Right cardiac atrium (tissue), 5 donors: ENCODE data around the gene ISM1. TPM values are rescaled to one million over a fixed set of nuclear protein-coding genes. Genes with fewer than 3 reads are reported as not detected.

ENCODE experiments used
- ATAC-seq, 2 donors: fragments of 200-7000 bp; cut with Tn5 transposase; one replicate each; pipeline versions ENCODE4 v1.8.0 to v1.9.1; 2020; ENCODE audit warnings: moderate library complexity in 2 of 2, mild to moderate bottlenecking in 1 of 2
- DNase-seq, 3 donors: peaks; one replicate each; pipeline ENCODE4 v3.0.0-alpha.2; 2020
- H3K27ac ChIP-seq: one replicate; pipeline ENCODE4 v1.5.1; 2013; ENCODE audit warnings: mild to moderate bottlenecking, low read length, control low read depth, moderate library complexity
- H3K27me3 ChIP-seq: one replicate; pipeline ENCODE4 v1.6.1; 2013; ENCODE audit not compliant: control insufficient read depth, insufficient read depth
- H3K4me1 ChIP-seq: one replicate; pipeline ENCODE4 v1.6.1; 2013; ENCODE audit warnings: low read length; ENCODE audit not compliant: control insufficient read depth, insufficient read depth
- H3K4me3 ChIP-seq: one replicate; pipeline ENCODE4 v1.5.1; 2013; ENCODE audit warnings: low read length, control low read depth
- H3K9me3 ChIP-seq: one replicate; pipeline ENCODE4 v1.6.1; 2013; ENCODE audit warnings: low read length; ENCODE audit not compliant: control insufficient read depth
- WGBS: extraction: QIAGEN DNeasy Blood & Tissue Kit; methylation state at CpG from one replicate; pipeline ENCODE4 v1.1.7; 2013; 5-methylcytosine and 5-hydroxymethylcytosine counted together
- intact Hi-C, 4 donors: fragments of 100-400 bp; cut with DNase I; formaldehyde crosslinking; loops; one replicate each; pipeline versions ENCODE4 v1.11.0 to v1.14.0; 2022 to 2023
- polyA plus RNA-seq: library from polyadenylated mRNA; stranded (reverse); fragments of 200-250 nt; gene quantifications from one replicate; pipeline ENCODE4 v1.2.3, GENCODE V29; 2013
- total RNA-seq, 4 donors: library from RNA; stranded (reverse); fragmentation: NEBNext Ultra II Directional; extraction: Animal tissue kit (Norgen Biotek cat#: 25700); gene quantifications; one replicate each; pipeline ENCODE4 v1.2.1, GENCODE V29; 2021
- donor health status: healthy with polysubstance abuse.
- donor health status: DM: no; HTN: yes; CAD: no.
- donor health status: DM: no; HTN: no; CAD: no.
- donor health status: DM: no; HTN: yes; CAD: no; lungs with severe emphysema.
- donor health status: DM: yes; HTN: yes; CAD: no.

ISM1 gene
- total and polyA plus RNA-seq, 5 donors = 0.23 to 3.4 (median 1.0) TPM

DNA sequence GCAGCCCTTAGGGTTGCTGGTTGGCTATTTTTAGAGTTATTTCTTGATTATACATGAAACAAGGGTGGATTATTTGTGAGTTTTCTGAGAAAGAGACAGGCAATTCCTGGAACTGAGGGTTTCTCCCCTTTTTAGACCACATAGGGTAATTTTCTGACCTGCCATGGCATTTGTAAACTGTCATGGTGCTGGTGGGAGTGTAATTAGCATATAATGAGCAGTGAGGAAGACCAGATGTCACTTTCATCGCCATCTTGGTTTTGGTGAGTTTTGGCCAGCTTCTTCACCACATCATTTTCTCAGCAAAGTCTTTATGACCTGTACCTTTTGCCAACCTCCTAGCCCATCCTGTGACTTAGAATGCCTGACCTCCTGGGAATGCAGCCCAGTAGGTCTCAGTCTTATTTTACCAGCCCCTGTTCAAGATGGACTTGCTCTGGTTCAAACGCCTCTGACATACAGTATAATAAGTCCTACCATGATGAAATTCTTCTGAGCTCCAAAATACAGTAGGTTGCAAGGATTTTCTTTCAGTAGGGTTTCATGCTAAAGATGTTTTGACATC lies 117.1 kb downstream of the ISM1 start:
- no peaks in the 10 kb centered on the region for H3K4me1 ChIP-seq
- ATAC-seq (no peak), DNase-seq (no peak)
- H3K27me3 ChIP-seq = no peaks in the 10 kb centered on the region
- no peak overlapping the region for H3K4me3 ChIP-seq
- no peak overlapping the region for H3K27ac ChIP-seq
- H3K9me3 ChIP-seq = no peaks in the 10 kb centered on the region
- intact Hi-C loops = no loop called here
- 94% methylated on average over 2 of the region's 2 CpGs for WGBS

DNA sequence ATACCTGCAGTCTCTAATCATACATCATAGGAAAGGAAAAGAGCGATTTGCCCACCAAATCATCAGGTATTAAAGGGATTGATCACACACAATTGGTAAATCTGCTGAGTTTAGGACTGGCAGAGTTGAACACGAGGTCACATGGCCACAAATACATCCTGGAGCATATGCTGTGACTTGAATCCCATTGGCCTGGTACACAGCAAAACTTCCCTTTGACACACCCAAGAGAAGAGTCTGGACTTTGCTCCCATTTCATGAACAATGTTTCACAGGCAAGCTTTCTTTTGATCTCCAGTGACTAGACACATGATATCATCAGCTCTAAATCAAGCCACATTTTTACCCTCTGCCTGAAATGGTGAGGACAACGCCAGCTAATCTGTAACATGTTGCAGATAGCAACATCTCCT lies 117.9 kb downstream of the ISM1 start:
- Histone ChIP-seq H3K4me3 (no peak overlapping the region), H3K27ac (no peak overlapping the region), H3K27me3 (no peaks in the 10 kb centered on the region), H3K4me1 (no peaks in the 10 kb centered on the region), H3K9me3 (no peaks in the 10 kb centered on the region)
- 75% methylated on average over 3 of the region's 3 CpGs for WGBS
- ATAC-seq (no peak), DNase-seq (no peak)
- intact Hi-C loops = no loop called here

DNA sequence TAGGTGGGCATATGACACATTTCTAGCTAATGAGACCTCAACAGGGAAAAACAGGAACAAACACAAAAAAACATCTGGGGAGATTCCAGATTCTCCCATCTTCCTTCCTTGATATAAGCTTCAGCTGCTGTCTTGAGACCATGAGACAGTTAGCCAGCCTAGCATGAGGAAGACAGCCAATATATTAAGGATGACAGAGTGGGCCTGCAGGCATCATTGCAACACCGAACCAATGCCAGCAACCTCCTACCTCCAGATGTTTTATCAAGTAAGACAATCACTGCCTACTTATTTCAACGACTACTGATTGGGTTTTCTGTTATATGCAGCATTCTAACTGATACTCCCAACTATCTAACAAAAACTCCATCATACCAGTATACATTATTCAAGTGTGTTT lies 119.0 kb downstream of the ISM1 start:
- no peak overlapping the region for H3K27ac ChIP-seq
- ATAC-seq (no peak), DNase-seq (no peak)
- H3K4me1 ChIP-seq = no peaks in the 10 kb centered on the region
- H3K4me3 ChIP-seq = no peak overlapping the region
- H3K9me3 ChIP-seq = no peaks in the 10 kb centered on the region
- H3K27me3 ChIP-seq = no peaks in the 10 kb centered on the region
- intact Hi-C loops = no loop called here
- WGBS = 45% methylated on average over 2 of the region's 2 CpGs

DNA sequence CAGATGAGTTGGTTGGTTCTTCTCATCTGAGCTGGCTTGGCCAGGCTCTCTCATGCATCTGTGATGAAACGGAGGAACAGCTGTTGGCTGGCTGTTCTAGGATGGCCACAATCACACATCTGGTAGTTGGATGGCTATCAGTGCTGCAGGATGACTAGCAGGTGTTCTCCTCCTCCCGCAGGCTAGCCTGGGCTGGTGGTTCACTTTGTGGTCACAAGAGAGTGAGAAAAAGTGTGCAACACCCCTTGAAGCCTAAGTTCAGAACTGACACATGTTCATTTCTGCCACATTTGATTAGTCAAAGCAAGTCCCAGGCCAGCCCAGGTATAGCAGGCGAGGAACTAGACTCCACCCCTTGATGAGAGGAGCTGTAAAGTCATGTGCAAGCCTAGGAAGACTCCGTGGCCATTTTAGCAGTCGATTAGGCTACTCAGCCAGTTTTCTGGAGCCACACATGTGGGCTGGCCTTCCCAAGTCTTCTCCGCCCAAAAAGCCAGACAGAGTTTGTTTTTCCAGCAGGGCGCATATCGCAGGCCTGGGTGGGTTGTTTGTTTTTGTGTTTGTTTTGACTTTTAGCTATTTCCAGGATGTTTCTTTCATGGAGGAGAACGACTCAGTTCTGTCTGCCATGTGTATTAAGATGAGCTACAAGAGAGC lies 120.8 kb downstream of the ISM1 start:
- no peak overlapping the region for H3K4me3 ChIP-seq
- intact Hi-C loops = no loop called here
- 85% methylated on average over 9 of the region's 9 CpGs for WGBS
- no peak for DNase-seq
- H3K27ac ChIP-seq = no peak overlapping the region
- H3K27me3 ChIP-seq = no peaks in the 10 kb centered on the region
- no peak for ATAC-seq
- H3K4me1 ChIP-seq = no peaks in the 10 kb centered on the region
- H3K9me3 ChIP-seq = no peaks in the 10 kb centered on the region

DNA sequence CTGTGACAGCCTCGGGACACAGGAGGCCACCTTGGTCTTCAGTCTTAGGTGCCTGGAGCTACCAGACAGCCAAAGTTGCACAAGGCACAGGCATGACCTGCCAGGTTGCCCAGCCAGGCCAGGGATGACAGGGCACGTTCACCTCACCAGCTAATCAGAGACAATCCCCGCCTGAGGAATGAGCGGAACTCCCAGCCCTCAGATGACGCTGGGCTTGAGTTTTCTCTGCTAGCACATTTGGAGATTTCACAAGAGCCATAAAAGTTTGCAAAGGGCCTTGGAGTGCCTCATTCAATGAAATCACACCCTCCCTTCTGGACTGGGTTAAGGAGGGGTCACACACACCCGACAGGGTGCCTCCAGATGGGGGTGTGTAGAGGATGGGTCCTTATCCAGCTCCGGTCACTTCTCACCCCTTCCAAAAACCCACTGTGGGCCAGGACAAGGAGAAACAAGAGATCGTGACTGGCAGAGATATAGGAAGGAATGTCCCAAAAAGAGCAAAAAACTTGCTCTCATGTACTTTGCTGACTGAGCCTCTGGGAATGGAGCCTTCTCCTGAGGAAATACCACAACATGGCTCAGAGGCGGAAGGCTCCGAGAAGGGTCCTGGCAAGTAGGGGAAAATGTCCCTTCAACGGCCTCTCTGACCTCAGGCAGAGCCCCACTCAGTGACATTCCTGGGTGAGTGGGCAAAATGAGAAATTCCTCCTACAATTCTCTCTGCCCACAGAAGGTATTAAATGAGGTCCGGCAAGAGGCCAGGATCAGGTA lies 121.6 kb downstream of the ISM1 start:
- no peak for DNase-seq
- WGBS = 82% methylated on average over 12 of the region's 12 CpGs
- Histone ChIP-seq H3K9me3 (no peaks in the 10 kb centered on the region), H3K27ac (no peak overlapping the region), H3K4me1 (no peaks in the 10 kb centered on the region), H3K4me3 (no peak overlapping the region), H3K27me3 (no peaks in the 10 kb centered on the region)
- intact Hi-C loops = no loop called here
- no peak for ATAC-seq

DNA sequence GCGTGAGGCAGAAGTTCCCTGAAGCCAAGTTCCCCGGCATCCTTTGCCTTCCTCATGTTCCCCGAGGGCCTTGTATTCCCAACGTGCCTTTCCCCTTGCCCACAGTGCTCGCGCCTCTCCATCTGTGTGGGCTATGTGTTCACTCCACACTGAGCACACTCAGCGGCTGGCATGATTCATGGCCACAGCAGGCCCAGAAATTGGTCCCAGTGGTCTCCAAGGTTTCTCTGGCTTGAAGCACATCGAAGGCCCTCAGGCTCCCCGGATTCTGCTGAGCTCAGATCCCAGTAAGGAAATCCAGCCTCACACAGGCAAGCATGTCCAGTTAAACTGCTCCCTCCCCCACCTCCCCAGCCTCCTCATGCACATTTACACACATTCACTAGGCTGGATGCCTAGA lies 123.6 kb downstream of the ISM1 start:
- WGBS = 80% methylated on average over 9 of the region's 9 CpGs
- no peaks in the 10 kb centered on the region for H3K4me1 ChIP-seq
- no peaks in the 10 kb centered on the region for H3K27me3 ChIP-seq
- no peak overlapping the region for H3K4me3 ChIP-seq
- intact Hi-C loops = no loop called here
- no peak overlapping the region for H3K27ac ChIP-seq
- ATAC-seq (no peak), DNase-seq (no peak)
- no peaks in the 10 kb centered on the region for H3K9me3 ChIP-seq

DNA sequence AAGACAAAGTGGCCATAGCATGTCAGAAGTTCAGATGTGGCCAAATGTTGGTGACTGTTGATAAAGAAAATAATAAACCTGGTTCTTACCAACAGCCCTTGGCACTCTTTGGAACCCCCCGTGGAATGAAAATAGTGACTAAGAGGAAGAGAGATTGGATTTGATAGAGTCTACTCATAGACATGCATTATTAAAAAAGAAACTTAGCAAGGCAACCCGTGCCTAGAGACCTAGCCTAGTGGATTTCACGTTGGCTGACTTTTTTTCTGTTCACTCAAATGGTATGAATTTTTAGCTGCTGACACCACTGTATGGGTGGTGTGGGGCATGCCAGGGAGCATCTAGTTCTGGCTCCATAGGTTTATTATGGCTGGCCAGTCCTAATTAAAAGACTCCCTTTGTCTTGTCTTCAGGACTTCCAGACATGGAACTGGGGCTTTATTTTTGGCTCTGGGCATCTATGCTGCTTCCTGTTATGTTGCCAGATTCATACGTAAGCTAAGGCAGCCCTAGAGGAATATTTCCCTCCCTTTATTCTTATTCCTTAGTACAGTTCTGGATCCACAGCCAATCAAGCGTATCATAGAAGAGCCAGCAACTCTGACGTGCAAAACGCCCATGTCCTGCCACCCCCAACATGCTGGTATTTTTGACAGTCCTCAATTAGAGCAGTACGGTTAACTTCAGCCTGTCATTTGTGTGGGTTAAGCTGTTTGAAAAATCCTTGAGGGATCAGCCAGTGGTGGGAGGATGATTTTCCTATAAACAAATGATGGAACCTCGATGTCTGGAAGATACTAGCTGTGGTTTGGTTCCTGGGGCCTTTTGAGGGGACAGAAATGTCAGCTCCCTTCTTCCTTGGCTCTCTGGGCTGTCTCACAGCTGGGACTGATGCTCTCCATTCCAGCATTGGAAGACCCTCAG lies 127.5 kb downstream of the ISM1 start:
- Histone ChIP-seq H3K9me3 (no peaks in the 10 kb centered on the region), H3K27me3 (no peaks in the 10 kb centered on the region), H3K4me1 (no peaks in the 10 kb centered on the region), H3K27ac (no peak overlapping the region), H3K4me3 (no peak overlapping the region)
- intact Hi-C loops = no loop called here
- ATAC-seq = no peak
- 47% methylated on average over 9 of the region's 9 CpGs for WGBS
- no peak for DNase-seq

DNA sequence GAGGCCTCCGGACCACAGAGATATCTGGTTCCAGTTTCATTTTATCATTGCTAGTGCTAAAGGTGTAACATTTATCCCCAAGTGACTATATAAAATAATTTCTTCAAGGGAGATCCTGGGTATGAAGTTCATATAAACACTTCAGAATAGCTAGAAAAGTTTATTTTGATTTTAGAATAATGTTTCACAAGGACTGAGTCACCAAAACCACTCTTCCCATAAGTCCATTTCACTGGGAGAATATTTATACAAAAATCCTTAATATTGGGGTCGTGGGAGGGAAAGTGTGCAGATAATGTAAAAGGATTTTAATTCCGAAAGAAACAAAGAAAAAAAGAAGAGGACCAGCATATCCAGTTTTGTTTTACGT lies 128.1 kb downstream of the ISM1 start:
- Histone ChIP-seq H3K27me3 (no peaks in the 10 kb centered on the region), H3K27ac (no peak overlapping the region), H3K4me3 (no peak overlapping the region), H3K4me1 (no peaks in the 10 kb centered on the region), H3K9me3 (no peaks in the 10 kb centered on the region)
- WGBS = 84% methylated on average over 4 of the region's 4 CpGs
- ATAC-seq (no peak), DNase-seq (no peak)
- intact Hi-C loops = no loop called here

Other genes with a start within 250 kb of the ISM1 start
- 10 to 100 TPM in 3 of 4 donors, 1 to 10 TPM in 1; 4.7 to 16.9 (median 14.2) TPM for gene SPTLC3, start 212.3 kb upstream of the ISM1 start, total RNA-seq
- 4.2 TPM for gene SPTLC3, start 212.3 kb upstream of the ISM1 start, polyA plus RNA-seq